Measurements from ENCODE around the gene U2SURP. TPM values are rescaled to one million over a fixed set of nuclear protein-coding genes. Genes with fewer than 3 reads are reported as not detected.
A peak's percentile ranks its signal among the peaks of the same experiment; 100 is the strongest.

U2SURP gene
- total RNA-seq: 100 to 1,000 TPM; 142 to 183 TPM

- Mint-ChIP-seq H3K36me3 (peaks cover 26 to 27% of the 10 kb centered on the region in 2 donors), H3K27ac (peak within 1 kb of the TSS; percentile 93 to 98), H3K9me3 (no peaks in the 10 kb centered on the region)
- DNase-seq (ENCODE audit: low spot score in 2 of 2) (peak; percentile 88 to 93), ATAC-seq (peak; percentile 90 to 92)
These were observed at the start of gene U2SURP for GRCh38 chr3:143001369-143002082. TSS of gene U2SURP (plus strand) at chr3:143001570. CDS start at chr3:143001629, 59 bp downstream.

- no peak for DNase-seq (ENCODE audit: low spot score in 2 of 2)
- Mint-ChIP-seq H3K36me3 (no peaks in the 10 kb centered on the region), H3K27ac (no peak overlapping the region), H3K9me3 (no peaks in the 10 kb centered on the region)
- no peak for ATAC-seq
These were observed 49.6 kb upstream of the U2SURP start for GRCh38 chr3:142951794-142952193.

- Mint-ChIP-seq H3K27ac (no peak overlapping the region), H3K9me3 (no peaks in the 10 kb centered on the region), H3K36me3 (no peaks in the 10 kb centered on the region)
- ATAC-seq (no peak), DNase-seq (ENCODE audit: low spot score in 2 of 2) (no peak)
These were observed 48.8 kb upstream of the U2SURP start for GRCh38 chr3:142952272-142953193.

- no peak for ATAC-seq
- DNase-seq (ENCODE audit: low spot score in 2 of 2): no peak
- Mint-ChIP-seq H3K9me3 (no peaks in the 10 kb centered on the region), H3K36me3 (no peaks in the 10 kb centered on the region), H3K27ac (no peak overlapping the region)
These were observed 47.9 kb upstream of the U2SURP start for GRCh38 chr3:142953443-142953842.

- H3K9me3 Mint-ChIP-seq: no peaks in the 10 kb centered on the region
- no peak overlapping the region for H3K27ac Mint-ChIP-seq
- DNase-seq (ENCODE audit: low spot score in 2 of 2) (peak in 1 of 2 donors; percentile 21), ATAC-seq (peak; percentile 41 to 78)
- peaks cover 11 to 14% of the 10 kb centered on the region in 2 donors for H3K36me3 Mint-ChIP-seq
These were observed 42.7 kb upstream of the U2SURP start for GRCh38 chr3:142958707-142959106.

GRCh38 chr3:142960322-142960850 is 41.0 kb upstream of the U2SURP start:
- H3K9me3 Mint-ChIP-seq: no peaks in the 10 kb centered on the region
- no peak for DNase-seq (ENCODE audit: low spot score in 2 of 2)
- no peak overlapping the region for H3K27ac Mint-ChIP-seq
- no peak for ATAC-seq
- H3K36me3 Mint-ChIP-seq: peaks cover 11 to 19% of the 10 kb centered on the region in 2 donors

GRCh38 chr3:142961539-142961938 is 39.8 kb upstream of the U2SURP start:
- ATAC-seq (no peak), DNase-seq (ENCODE audit: low spot score in 2 of 2) (no peak)
- peaks cover 11 to 19% of the 10 kb centered on the region in 2 donors for H3K36me3 Mint-ChIP-seq
- H3K9me3 Mint-ChIP-seq: no peaks in the 10 kb centered on the region
- H3K27ac Mint-ChIP-seq: no peak overlapping the region

GRCh38 chr3:142962175-142962519 is 39.2 kb upstream of the U2SURP start:
- Mint-ChIP-seq H3K9me3 (no peaks in the 10 kb centered on the region), H3K27ac (no peak overlapping the region), H3K36me3 (peaks cover 11 to 19% of the 10 kb centered on the region in 2 donors)
- ATAC-seq: no peak
- DNase-seq (ENCODE audit: low spot score in 2 of 2): no peak

GRCh38 chr3:142962520-142963233 is 38.7 kb upstream of the U2SURP start:
- peak in 1 of 2 donors; percentile 10 for DNase-seq (ENCODE audit: low spot score in 2 of 2)
- peaks cover 11 to 19% of the 10 kb centered on the region in 2 donors for H3K36me3 Mint-ChIP-seq
- ATAC-seq: peak in 1 of 2 donors; percentile 26
- H3K9me3 Mint-ChIP-seq: no peaks in the 10 kb centered on the region
- H3K27ac Mint-ChIP-seq: no peak overlapping the region

- Mint-ChIP-seq H3K36me3 (peaks cover 11 to 19% of the 10 kb centered on the region in 2 donors), H3K27ac (no peak overlapping the region), H3K9me3 (no peaks in the 10 kb centered on the region)
- peak in 1 of 2 donors; percentile 54 for ATAC-seq
- no peak for DNase-seq (ENCODE audit: low spot score in 2 of 2)
These were observed 38.2 kb upstream of the U2SURP start for GRCh38 chr3:142963234-142963515.

- peak in 1 of 2 donors; percentile 26 for DNase-seq (ENCODE audit: low spot score in 2 of 2)
- peak; percentile 53 to 62 for ATAC-seq
- Mint-ChIP-seq H3K27ac (no peak within 1 kb of the TSS), H3K36me3 (peaks cover 11 to 19% of the 10 kb centered on the region in 2 donors), H3K9me3 (no peaks in the 10 kb centered on the region)
These were observed 37.6 kb upstream of the U2SURP start, which contains the start of gene PAQR9 for GRCh38 chr3:142963516-142964448. TSS of gene PAQR9 (minus strand) at chr3:142963674. CDS start at chr3:142963336, 338 bp downstream.

- Mint-ChIP-seq H3K36me3 (peaks cover 11 to 19% of the 10 kb centered on the region in 2 donors), H3K27ac (no peak overlapping the region), H3K9me3 (no peaks in the 10 kb centered on the region)
- no peak for ATAC-seq
- DNase-seq (ENCODE audit: low spot score in 2 of 2): no peak
These were observed 35.8 kb upstream of the U2SURP start for GRCh38 chr3:142965581-142965980.

- Mint-ChIP-seq H3K27ac (no peak overlapping the region), H3K9me3 (no peaks in the 10 kb centered on the region), H3K36me3 (peaks cover 10 to 17% of the 10 kb centered on the region in 2 donors)
- no peak for DNase-seq (ENCODE audit: low spot score in 2 of 2)
- ATAC-seq: no peak
These were observed 34.6 kb upstream of the U2SURP start for GRCh38 chr3:142966808-142967207.

- DNase-seq (ENCODE audit: low spot score in 2 of 2) (no peak), ATAC-seq (no peak)
- no peaks in the 10 kb centered on the region for H3K9me3 Mint-ChIP-seq
- peaks cover 0 to 6% of the 10 kb centered on the region in 2 donors for H3K36me3 Mint-ChIP-seq
- no peak overlapping the region for H3K27ac Mint-ChIP-seq
These were observed 32.9 kb upstream of the U2SURP start for GRCh38 chr3:142968319-142969025.

- no peaks in the 10 kb centered on the region for H3K36me3 Mint-ChIP-seq
- ATAC-seq: no peak
- H3K27ac Mint-ChIP-seq: no peak overlapping the region
- H3K9me3 Mint-ChIP-seq: no peaks in the 10 kb centered on the region
- DNase-seq (ENCODE audit: low spot score in 2 of 2): no peak
These were observed 29.9 kb upstream of the U2SURP start for GRCh38 chr3:142971431-142971830.
